Measurements from ENCODE around the gene LRRC36.

LRRC36 gene

GRCh38 chr16:67419502-67419901 is 92.9 kb downstream of the LRRC36 start:
- DNase-seq (ENCODE audit: low read depth), result no peak
- TF ChIP-seq CTCF (IDR thresholded peaks at IDR 0.05; ENCODE audit: insufficient read depth, low read depth, low read length, missing control alignments), result no peak

GRCh38 chr16:67419931-67420330 is 93.3 kb downstream of the LRRC36 start:
- DNase-seq (ENCODE audit: low read depth), result no peak
- no peak for TF ChIP-seq CTCF (IDR thresholded peaks at IDR 0.05; ENCODE audit: insufficient read depth, low read depth, low read length, missing control alignments)
- H3K4me3 ChIP-seq (ENCODE audit: low read depth, low read length), result no peak overlapping the region

More at GRCh38 chr16:67419502-67419901, 92.9 kb downstream of the LRRC36 start:
- no peak overlapping the region for H3K4me3 ChIP-seq (ENCODE audit: low read depth, low read length)

- DNase-seq (ENCODE audit: low read depth), result no peak
- H3K4me3 ChIP-seq (ENCODE audit: low read depth, low read length), result no peak overlapping the region
- no peak for TF ChIP-seq CTCF (IDR thresholded peaks at IDR 0.05; ENCODE audit: insufficient read depth, low read depth, low read length, missing control alignments)
These were observed 94.4 kb downstream of the LRRC36 start for GRCh38 chr16:67421030-67421429.

- H3K4me3 ChIP-seq (ENCODE audit: low read depth, low read length), result no peak overlapping the region
- DNase-seq (ENCODE audit: low read depth), result no peak
- no peak for TF ChIP-seq CTCF (IDR thresholded peaks at IDR 0.05; ENCODE audit: insufficient read depth, low read depth, low read length, missing control alignments)
These were observed 96.4 kb downstream of the LRRC36 start for GRCh38 chr16:67423015-67423414.

- DNase-seq (ENCODE audit: low read depth), result no peak
- H3K4me3 ChIP-seq (ENCODE audit: low read depth, low read length), result no peak overlapping the region
- TF ChIP-seq CTCF (IDR thresholded peaks at IDR 0.05; ENCODE audit: insufficient read depth, low read depth, low read length, missing control alignments), result no peak
These were observed 97.1 kb downstream of the LRRC36 start for GRCh38 chr16:67423611-67424260.

- H3K4me3 ChIP-seq (ENCODE audit: low read depth, low read length), result no peak overlapping the region
- DNase-seq (ENCODE audit: low read depth), result no peak
- no peak for TF ChIP-seq CTCF (IDR thresholded peaks at IDR 0.05; ENCODE audit: insufficient read depth, low read depth, low read length, missing control alignments)
These were observed 97.6 kb downstream of the LRRC36 start for GRCh38 chr16:67424261-67424615.

GRCh38 chr16:67425061-67425460 is 98.4 kb downstream of the LRRC36 start:
- H3K4me3 ChIP-seq (ENCODE audit: low read depth, low read length), result no peak overlapping the region
- no peak for DNase-seq (ENCODE audit: low read depth)
- no peak for TF ChIP-seq CTCF (IDR thresholded peaks at IDR 0.05; ENCODE audit: insufficient read depth, low read depth, low read length, missing control alignments)
